ENCODE measurements around the gene PPP1R11. TPM values are rescaled to one million over a fixed set of nuclear protein-coding genes. Genes with fewer than 3 reads are reported as not detected.
A peak's percentile ranks its signal among the peaks of the same experiment; 100 is the strongest.

The PPP1R11 gene
- total and polyA plus RNA-seq, 2 experiments from 2014 or later = 50.9 to 74.5 TPM

GRCh38 chr6:30087876-30088275 is 20.9 kb downstream of the PPP1R11 start:
- WGBS (ENCODE audit: low lambda C conversion rate, missing lambda C conversion rate) = 90% methylated on average over 5 of the region's 5 CpGs
- TF ChIP-seq CTCF (IDR thresholded peaks at IDR 0.05; ENCODE audit: poor library complexity) (no peak), EZH2 (IDR thresholded peaks at IDR 0.05; ENCODE audit: borderline replicate concordance) (no peak), EZH2phosphoT487 (IDR thresholded peaks at IDR 0.05; ENCODE audit: low read depth, severe bottlenecking, unreplicated experiment) (no peak)

GRCh38 chr6:30091577-30092381 is 24.8 kb downstream of the PPP1R11 start:
- peaks cover 40% of the 10 kb centered on the region for H3K27me3 ChIP-seq
- no peak overlapping the region for H3K4me2 ChIP-seq
- H3K27ac ChIP-seq = peak overlapping the region; percentile 64

More at GRCh38 chr6:30087876-30088275, 20.9 kb downstream of the PPP1R11 start:
- Histone ChIP-seq H3K9me3 (ENCODE audit: low read depth) (no peaks in the 10 kb centered on the region), H3K4me1 (ENCODE audit: insufficient read depth) (peaks cover 4% of the 10 kb centered on the region), H4K20me1 (ENCODE audit: insufficient read depth, poor library complexity, severe bottlenecking) (no peaks in the 10 kb centered on the region), H3K36me3 (replicated peaks; ENCODE audit: insufficient read depth, low read depth) (no peaks in the 10 kb centered on the region), H3K4me2 (no peak overlapping the region), H3K27ac (no peak overlapping the region), H2AFZ (no peak overlapping the region), H3K9me2 (replicated peaks; ENCODE audit: insufficient read depth) (no peaks in the 10 kb centered on the region), H3K27me3 (peaks cover 21% of the 10 kb centered on the region), H3K79me2 (no peaks in the 10 kb centered on the region), H3K4me3 (no peak overlapping the region)
- DNase-seq (ENCODE audit: low spot score) = no peak

GRCh38 chr6:30092852-30093543 is 26.0 kb downstream of the PPP1R11 start:
- Histone ChIP-seq H3K79me2 (no peaks in the 10 kb centered on the region), H3K36me3 (replicated peaks; ENCODE audit: insufficient read depth, low read depth) (no peaks in the 10 kb centered on the region), H2AFZ (no peak overlapping the region), H3K9me2 (replicated peaks; ENCODE audit: insufficient read depth) (no peaks in the 10 kb centered on the region), H3K27me3 (peaks cover 40% of the 10 kb centered on the region), H3K4me3 (no peak overlapping the region), H3K4me1 (ENCODE audit: insufficient read depth) (peaks cover 8% of the 10 kb centered on the region), H4K20me1 (ENCODE audit: insufficient read depth, poor library complexity, severe bottlenecking) (no peaks in the 10 kb centered on the region), H3K27ac (no peak overlapping the region), H3K4me2 (no peak overlapping the region), H3K9me3 (ENCODE audit: low read depth) (no peaks in the 10 kb centered on the region)
- 72% methylated on average over 6 of the region's 6 CpGs for WGBS (ENCODE audit: low lambda C conversion rate, missing lambda C conversion rate)
- no peak for DNase-seq (ENCODE audit: low spot score)
- TF ChIP-seq EZH2phosphoT487 (IDR thresholded peaks at IDR 0.05; ENCODE audit: low read depth, severe bottlenecking, unreplicated experiment) (no peak), CTCF (IDR thresholded peaks at IDR 0.05; ENCODE audit: poor library complexity) (no peak), EZH2 (IDR thresholded peaks at IDR 0.05; ENCODE audit: borderline replicate concordance) (no peak)

More at GRCh38 chr6:30091577-30092381, 24.8 kb downstream of the PPP1R11 start:
- Histone ChIP-seq H3K4me1 (ENCODE audit: insufficient read depth) (peaks cover 8% of the 10 kb centered on the region), H3K36me3 (replicated peaks; ENCODE audit: insufficient read depth, low read depth) (no peaks in the 10 kb centered on the region), H3K9me2 (replicated peaks; ENCODE audit: insufficient read depth) (no peaks in the 10 kb centered on the region), H3K79me2 (no peaks in the 10 kb centered on the region), H4K20me1 (ENCODE audit: insufficient read depth, poor library complexity, severe bottlenecking) (no peaks in the 10 kb centered on the region), H2AFZ (no peak overlapping the region), H3K4me3 (no peak overlapping the region), H3K9me3 (ENCODE audit: low read depth) (no peaks in the 10 kb centered on the region)
- DNase-seq (ENCODE audit: low spot score) = peak; percentile 64
- TF ChIP-seq CTCF (IDR thresholded peaks at IDR 0.05; ENCODE audit: poor library complexity) (no peak), EZH2phosphoT487 (IDR thresholded peaks at IDR 0.05; ENCODE audit: low read depth, severe bottlenecking, unreplicated experiment) (no peak), EZH2 (IDR thresholded peaks at IDR 0.05; ENCODE audit: borderline replicate concordance) (no peak)
- WGBS (ENCODE audit: low lambda C conversion rate, missing lambda C conversion rate) = 52% methylated on average over 11 of the region's 11 CpGs

Measured in hepatocyte (in vitro differentiated cells).